Type B pancreatic cell (in vitro differentiated cells): ENCODE data around the gene DACT3. TPM values are rescaled to one million over a fixed set of nuclear protein-coding genes. Genes with fewer than 3 reads are reported as not detected.

Experiments
- DNase-seq: peaks from one replicate; pipeline ENCODE4 v3.0.0; 2021; ENCODE audit warnings: mixed read lengths; ENCODE audit not compliant: unreplicated experiment; ENCODE audit errors: extremely low spot score
- H3K27ac Mint-ChIP-seq: 2 replicates; pipeline ENCODE4 v1.8.0; 2021; ENCODE audit warnings: mild to moderate bottlenecking, mixed read lengths
- H3K27me3 Mint-ChIP-seq: 2 replicates; pipeline ENCODE4 v1.8.0; 2021; ENCODE audit warnings: mixed read lengths
- H3K36me3 Mint-ChIP-seq: 2 replicates; pipeline ENCODE4 v1.8.0; 2021; ENCODE audit warnings: mixed read lengths
- H3K4me1 Mint-ChIP-seq: one replicate; pipeline ENCODE4 v1.8.0; 2021; ENCODE audit warnings: mixed read lengths; ENCODE audit not compliant: unreplicated experiment
- H3K4me3 Mint-ChIP-seq: 2 replicates; pipeline ENCODE4 v1.8.0; 2021; ENCODE audit warnings: mild to moderate bottlenecking, mixed read lengths
- H3K9me3 Mint-ChIP-seq: 2 replicates; pipeline ENCODE4 v1.8.0; 2021; ENCODE audit warnings: mixed read lengths
- CTCF ChIP-seq: fragments of 200-600 bp; sonication (generic); conservative IDR thresholded peaks from 2 replicates; pipeline ENCODE4 v1.5.0; 2021; ENCODE audit warnings: antibody characterized with exemption, mild to moderate bottlenecking
- total RNA-seq: library from RNA; stranded (reverse); gene quantifications from 2 replicates; pipeline ENCODE4 v1.2.1, GENCODE V29; 2021; ENCODE audit warnings: low replicate concordance

DACT3 gene
- total RNA-seq, 1 donor from 2014 or later = 24.5 TPM

- H3K36me3 Mint-ChIP-seq = peaks cover 11% of the 10 kb centered on the region
- no peak overlapping the region for H3K27ac Mint-ChIP-seq
- DNase-seq = no peak
- H3K4me1 Mint-ChIP-seq = peaks cover 14% of the 10 kb centered on the region
- no peaks in the 10 kb centered on the region for H3K9me3 Mint-ChIP-seq
- no peak for TF ChIP-seq CTCF
- no peak overlapping the region for H3K4me3 Mint-ChIP-seq
- H3K27me3 Mint-ChIP-seq = peaks cover 3% of the 10 kb centered on the region
Measured at GRCh38 chr19:46611776-46612175, 49.2 kb downstream of the DACT3 start.

GRCh38 chr19:46610851-46611770 is 49.9 kb downstream of the DACT3 start:
- Mint-ChIP-seq H3K36me3 (peaks cover 16% of the 10 kb centered on the region), H3K27ac (peak overlapping the region; percentile 58), H3K9me3 (no peaks in the 10 kb centered on the region), H3K4me3 (no peak overlapping the region), H3K4me1 (peaks cover 17% of the 10 kb centered on the region), H3K27me3 (no peaks in the 10 kb centered on the region)
- TF ChIP-seq CTCF = no peak
- no peak for DNase-seq

GRCh38 chr19:46610413-46610775 is 50.6 kb downstream of the DACT3 start:
- Mint-ChIP-seq H3K4me1 (peaks cover 17% of the 10 kb centered on the region), H3K9me3 (no peaks in the 10 kb centered on the region), H3K27me3 (no peaks in the 10 kb centered on the region), H3K4me3 (no peak overlapping the region), H3K27ac (no peak overlapping the region), H3K36me3 (peaks cover 16% of the 10 kb centered on the region)
- TF ChIP-seq CTCF = no peak
- no peak for DNase-seq

GRCh38 chr19:46609511-46610412 is 51.2 kb downstream of the DACT3 start:
- Mint-ChIP-seq H3K27me3 (no peaks in the 10 kb centered on the region), H3K4me3 (no peak overlapping the region), H3K36me3 (peaks cover 16% of the 10 kb centered on the region), H3K27ac (no peak overlapping the region), H3K4me1 (peaks cover 17% of the 10 kb centered on the region), H3K9me3 (no peaks in the 10 kb centered on the region)
- no peak for TF ChIP-seq CTCF
- DNase-seq = no peak

- Mint-ChIP-seq H3K4me3 (no peak overlapping the region), H3K36me3 (peaks cover 16% of the 10 kb centered on the region), H3K27me3 (no peaks in the 10 kb centered on the region), H3K27ac (no peak overlapping the region), H3K4me1 (peaks cover 10% of the 10 kb centered on the region), H3K9me3 (no peaks in the 10 kb centered on the region)
- DNase-seq = no peak
- TF ChIP-seq CTCF = no peak
Measured at GRCh38 chr19:46608581-46609345, 52.2 kb downstream of the DACT3 start.
